GM19099 (cell line): ENCODE measurements around the gene ARHGAP33.
A peak's percentile ranks its signal among the peaks of the same experiment; 100 is the strongest.

Experiments used
- POLR2A ChIP-seq: IDR thresholded peaks from 3 replicates; pipeline ENCODE4 v1.6.1; 2011; ENCODE audit warnings: low read depth; ENCODE audit not compliant: insufficient read length; ENCODE audit errors: extremely low read depth

The ARHGAP33 gene

DNA sequence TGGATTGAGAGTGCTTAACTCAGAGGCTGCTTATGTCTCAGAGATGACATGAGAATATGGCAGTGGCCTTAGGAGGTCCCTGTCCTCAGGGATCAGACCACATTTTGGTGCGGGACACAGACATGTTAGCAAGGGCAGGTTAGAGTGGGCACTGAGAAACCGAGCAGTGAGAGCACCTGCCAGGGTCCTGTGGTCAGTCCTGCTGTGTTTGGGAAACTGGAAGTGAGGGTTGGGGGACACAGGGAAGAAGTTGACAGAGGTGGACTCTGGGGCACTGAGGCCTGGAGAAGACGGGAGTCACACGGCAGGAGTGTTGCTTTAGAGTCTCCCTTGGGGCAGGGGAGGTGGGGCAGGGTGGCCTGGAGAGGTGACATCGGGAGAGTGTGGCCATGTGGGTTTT lies 40.5 kb upstream of the ARHGAP33 start:
- no peak for TF ChIP-seq POLR2A

DNA sequence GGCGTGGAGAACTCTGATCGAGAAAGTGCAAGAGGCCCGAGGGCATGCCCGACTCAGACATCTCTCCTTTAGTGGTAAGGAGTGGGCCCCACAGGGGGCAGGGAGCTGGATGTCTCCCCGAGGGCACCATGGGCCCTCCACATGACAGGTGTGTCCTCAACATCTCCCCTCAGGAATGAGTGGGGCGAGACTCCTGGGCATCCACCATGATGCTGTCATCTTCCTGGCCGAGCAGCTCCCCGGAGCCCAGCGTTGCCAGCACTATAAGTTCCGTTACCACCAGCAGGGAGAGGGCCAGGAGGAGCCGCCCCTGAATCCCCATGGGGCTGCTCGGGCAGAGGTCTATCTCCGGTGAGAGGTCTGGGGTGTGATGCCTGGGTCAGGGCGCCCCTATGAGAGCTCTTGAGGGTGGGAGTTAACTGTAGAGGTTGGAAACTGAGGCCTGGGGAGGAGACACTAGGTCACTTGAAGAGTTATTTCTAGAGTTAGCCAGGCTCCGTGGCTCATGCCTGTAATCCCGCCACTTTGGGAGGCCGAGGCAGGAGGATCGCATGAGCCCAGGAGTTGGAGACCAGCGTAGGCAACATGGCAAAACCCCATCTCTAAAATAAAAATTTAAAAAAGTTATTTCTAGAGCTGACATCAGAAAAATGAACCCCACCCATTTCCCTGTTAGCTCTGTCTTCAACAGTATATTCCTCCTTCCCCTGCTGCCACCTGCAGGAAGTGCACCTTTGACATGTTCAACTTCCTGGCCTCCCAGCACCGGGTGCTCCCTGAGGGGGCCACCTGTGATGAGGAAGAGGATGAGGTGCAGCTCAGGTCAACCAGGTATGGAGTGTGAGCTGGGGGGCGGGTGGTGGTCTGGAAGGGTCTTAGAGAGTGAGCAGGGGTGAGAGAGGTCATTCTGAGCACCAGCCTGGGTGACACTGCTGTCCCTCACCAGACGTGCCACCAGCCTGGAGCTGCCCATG lies 38.2 kb upstream of the ARHGAP33 start:
- no peak for TF ChIP-seq POLR2A

DNA sequence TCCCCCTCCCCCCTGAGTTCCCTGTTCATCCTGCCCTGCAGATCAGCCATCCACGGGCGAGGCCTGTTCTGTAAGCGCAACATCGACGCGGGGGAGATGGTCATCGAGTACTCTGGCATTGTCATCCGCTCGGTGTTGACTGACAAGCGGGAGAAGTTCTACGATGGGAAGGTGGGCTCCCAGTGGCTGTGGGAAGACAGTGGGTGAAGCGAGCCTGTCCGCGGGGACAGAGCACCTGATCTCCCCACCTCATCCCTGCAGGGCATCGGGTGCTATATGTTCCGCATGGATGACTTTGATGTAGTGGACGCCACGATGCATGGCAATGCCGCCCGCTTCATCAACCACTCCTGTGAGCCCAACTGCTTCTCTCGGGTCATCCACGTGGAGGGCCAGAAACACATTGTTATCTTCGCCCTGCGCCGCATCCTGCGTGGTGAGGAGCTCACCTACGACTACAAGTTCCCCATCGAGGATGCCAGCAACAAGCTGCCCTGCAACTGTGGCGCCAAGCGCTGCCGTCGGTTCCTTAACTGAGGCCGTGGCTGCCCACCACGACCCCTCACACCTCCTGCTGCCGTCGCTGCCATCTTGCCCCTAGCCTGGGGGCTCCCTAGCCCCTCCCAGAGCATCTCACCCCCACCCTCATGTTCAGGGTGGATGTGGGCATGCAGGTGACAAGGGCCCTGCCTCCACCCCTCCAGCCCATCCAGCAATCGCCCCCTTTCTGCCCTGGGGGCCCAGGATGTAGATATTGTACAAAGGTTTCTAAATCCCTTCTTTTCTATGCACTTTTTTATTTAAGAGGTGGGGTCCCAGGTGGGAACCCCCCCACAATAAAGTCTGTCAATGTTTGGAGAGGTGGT lies 37.1 kb upstream of the ARHGAP33 start:
- no peak for TF ChIP-seq POLR2A

DNA sequence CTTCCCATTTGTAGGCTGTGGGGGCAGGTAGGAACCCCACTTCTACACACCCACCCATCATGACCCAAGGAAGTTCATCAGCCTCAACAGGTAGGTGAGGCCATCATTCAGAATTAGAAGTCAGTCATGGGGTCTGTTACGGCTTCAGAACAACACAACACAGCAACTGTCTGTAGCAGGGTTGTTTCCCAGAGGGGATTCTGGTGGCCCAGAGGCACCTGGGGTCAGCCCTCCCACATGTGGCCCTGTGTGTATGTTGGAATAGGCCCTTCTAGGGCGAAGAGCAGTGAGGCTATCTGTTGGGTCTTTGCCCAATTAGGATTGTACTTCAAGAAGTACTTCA lies 36.5 kb upstream of the ARHGAP33 start:
- no peak for TF ChIP-seq POLR2A

DNA sequence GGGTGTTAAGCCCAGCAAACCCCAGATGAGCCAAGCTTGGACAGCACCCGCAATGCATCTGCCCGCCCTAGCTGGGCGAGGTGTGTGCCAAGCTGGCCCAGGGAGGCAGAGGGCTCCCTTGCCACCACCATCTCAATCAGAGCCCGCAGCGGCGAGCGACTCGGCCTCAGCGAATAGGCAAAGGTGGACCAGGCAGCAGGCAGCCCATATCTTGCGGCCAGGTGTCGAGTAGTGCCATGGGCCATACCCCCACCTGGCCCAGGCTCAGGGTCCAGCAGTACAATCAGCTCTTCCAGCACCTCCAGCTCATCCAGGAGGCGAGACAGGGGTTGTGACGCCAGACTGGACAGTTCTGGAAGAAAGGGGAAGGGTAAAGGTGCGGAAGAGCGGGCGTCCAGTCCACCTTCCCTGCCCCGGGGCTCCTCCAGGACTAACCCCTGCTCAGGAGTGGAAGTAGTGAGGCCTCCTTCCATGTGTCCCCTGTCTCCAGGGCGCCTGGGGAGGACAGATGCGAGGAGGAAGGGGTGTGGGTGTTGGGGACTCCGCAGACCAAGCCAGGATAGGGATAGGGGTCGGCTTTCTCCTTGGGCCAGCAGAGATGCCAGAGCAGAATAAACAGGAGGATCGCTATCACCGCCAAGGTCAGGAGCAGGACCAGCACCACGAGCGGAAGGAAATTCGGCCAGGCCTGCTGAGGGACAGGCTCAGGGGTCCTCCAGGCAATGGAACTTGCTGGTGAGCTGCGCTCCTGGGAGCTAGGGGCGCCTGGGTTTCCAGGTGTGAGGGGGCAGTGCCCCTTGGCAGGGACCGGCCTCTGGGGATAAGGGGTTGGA lies 35.9 kb upstream of the ARHGAP33 start:
- peak; percentile 20 for TF ChIP-seq POLR2A

DNA sequence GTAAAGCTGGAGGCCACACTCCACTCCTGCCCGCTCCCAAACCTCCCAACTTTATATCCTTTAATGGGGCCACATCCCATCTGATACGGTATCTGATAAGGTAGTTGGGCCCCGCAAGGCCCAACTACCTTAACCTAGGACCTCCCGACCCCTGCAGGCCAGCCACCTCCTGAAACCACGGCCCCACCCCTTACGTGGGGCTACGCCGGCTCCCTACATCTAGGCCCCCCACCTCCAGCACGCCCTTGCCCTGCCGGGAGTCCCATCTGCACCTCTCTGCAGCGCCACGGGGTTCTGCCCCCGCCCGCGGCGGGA lies 35.3 kb upstream of the ARHGAP33 start:
- no peak for TF ChIP-seq POLR2A

DNA sequence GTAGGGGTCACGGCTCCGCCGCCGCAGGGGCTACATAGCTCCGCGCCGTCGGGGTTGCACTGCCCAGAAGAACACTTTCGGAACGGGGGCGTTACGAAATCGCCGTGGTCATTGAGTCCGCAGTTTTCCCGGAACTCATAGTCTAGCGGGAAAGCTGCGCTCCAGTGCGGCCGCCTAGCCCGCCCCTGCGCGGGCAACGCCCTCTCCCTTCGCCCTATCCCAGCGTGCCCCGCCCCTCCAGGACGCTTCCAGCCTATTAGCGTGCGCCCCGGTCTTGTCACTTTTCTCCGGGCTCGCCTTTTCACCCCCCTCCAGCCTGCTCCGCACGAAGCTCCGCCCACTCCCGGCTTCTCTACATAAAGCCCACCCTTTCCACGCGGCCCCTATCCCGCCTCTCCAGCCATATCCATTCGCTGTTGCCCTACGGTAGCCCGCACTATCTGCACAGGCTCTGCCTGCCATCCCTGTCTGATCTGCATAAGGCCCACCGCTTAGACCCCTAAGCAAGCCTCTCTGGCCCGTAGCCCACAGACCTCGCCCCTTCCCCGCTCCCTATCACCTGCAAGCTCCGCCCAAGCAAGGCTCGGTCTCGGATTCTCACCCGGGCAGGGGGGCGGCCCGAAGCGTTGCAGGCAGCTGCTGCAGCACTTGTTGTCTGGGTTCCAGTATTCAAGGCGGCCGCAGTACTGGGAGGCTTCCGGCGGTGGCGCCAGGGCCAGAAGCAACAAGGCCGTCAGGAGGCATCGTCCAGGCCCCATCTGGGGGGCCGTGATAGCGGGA lies 34.8 kb upstream of the ARHGAP33 start:
- peak; percentile 68 for TF ChIP-seq POLR2A

DNA sequence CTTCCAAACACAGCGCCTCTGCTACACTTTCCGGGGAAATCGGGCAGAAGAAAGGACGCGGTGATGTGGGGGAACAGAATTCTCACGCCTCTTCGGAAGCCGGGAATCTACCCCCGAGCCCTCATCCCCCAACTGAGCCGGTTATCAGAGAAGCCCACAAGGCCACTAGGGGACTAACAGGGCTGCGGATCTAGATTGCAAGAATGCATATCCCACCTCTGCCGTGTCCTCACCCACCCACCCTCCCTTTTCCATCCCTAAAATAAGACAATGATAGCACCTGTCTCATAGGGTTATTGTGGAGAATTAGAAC lies 34.2 kb upstream of the ARHGAP33 start:
- TF ChIP-seq POLR2A = no peak

DNA sequence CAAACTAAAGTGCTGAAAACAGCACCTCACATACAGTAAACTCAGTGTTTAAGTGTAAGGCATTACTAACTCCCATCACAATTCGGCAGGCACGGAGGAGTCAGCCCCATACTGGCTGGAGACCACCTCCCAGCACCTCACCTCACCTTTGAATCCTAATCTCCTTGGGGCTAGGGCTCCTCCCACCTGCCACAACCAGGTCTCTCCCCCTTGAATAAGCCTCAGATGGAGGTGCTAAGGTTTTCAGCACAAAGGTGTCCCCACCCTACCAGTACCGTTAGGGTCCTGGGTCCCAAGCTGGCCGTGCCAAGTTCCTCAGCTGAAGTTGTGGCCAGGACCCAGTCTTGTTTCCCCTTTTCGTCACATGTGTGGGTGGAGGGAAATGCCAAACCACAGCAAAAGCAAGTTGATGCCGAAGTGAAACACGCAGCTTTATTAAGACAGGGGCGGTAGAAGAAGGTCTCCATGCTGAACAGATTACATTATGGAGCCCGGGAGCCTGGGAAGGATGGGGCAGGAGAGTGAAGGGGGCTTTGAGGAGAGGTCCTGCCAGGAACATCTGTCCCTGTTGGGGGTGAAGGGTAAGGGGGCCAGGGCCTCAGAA lies 33.1 kb upstream of the ARHGAP33 start, which contains the start of gene IGFLR1:
IGFLR1 (minus strand) TSS at position 332 of the 604 bp plus-strand sequence. CDS start 1,272 bp downstream, outside the sequence.
- TF ChIP-seq POLR2A = peak; percentile 74

DNA sequence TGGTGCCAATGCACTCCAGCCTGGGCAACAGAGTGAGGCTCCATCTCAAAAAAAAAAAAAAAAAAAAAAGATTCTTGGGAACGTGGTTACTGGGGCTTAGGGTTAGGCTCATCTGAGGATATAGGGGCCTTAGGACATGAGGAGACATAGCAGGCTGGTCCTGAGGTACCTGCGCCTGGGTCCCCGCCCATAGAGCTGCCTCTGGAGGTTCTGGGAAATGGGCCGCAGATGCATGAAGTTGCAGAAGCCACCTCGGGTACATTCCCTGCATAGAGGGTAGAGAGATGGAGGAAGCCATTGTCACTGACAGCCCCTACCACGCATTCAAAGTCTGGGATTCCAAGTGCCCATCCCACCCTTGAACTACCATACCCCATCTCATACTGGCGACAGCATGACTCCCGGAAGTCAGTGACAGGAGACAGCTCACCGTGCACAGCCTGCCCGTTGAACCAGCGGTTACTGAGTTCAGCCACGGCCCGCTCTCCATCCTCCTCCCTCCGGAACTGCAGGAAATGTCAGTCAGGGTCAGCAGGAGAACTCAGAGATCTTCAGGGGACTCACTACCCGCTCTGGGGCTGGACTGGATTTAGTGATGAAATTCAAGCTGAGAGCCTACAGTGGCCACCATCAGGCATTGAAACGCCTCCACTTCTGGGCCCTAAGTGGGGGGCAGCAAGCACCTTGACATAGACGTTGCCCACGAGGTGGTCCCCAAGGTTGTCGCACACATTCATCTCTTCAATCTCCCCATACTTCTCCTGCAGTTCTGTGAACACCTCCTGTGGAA lies 31.5 kb upstream of the ARHGAP33 start:
- no peak for TF ChIP-seq POLR2A

DNA sequence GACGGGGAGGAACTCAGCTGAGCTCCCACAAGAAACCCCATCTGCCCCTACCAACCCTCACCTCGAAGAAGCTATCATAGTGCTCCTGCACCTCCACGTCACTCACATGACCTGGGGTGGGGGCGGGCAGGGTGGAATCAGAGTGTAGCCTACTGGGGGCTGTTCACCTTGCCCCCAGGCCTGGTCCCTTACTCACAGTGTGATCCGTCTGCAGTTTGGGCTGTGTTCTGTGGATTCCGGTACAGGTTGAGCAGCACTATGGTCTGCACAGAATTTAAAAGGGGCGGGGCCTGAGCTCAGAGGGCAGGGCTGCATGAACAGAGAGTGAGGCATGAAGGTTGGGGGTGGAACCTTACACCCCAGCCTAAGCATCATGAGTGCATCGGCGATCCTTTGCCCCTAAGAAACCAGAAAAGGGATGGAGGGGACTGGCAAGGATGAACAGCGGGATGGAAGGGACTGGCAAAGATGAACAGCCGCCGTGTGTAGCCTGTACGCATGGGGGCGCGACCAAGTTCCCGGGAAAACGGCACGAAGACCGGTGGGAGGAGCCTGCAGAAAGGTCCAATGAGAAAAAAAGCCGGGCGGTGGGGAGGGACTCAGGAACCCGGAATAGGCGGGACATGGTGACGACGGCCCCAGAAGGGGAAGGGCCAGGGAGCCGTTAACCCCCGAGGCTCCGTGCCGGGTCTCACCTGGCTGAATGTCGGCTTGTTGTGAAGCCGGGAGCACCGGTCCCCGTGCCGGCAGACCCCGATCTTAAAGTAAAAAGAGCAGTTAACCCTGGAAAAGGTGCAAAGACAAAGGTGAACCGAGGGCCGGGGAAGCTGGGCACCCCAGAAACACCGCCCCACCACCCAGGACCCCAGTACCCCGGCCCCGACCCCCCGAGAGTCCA lies 30.7 kb upstream of the ARHGAP33 start:
- TF ChIP-seq POLR2A = peak; percentile 70

DNA sequence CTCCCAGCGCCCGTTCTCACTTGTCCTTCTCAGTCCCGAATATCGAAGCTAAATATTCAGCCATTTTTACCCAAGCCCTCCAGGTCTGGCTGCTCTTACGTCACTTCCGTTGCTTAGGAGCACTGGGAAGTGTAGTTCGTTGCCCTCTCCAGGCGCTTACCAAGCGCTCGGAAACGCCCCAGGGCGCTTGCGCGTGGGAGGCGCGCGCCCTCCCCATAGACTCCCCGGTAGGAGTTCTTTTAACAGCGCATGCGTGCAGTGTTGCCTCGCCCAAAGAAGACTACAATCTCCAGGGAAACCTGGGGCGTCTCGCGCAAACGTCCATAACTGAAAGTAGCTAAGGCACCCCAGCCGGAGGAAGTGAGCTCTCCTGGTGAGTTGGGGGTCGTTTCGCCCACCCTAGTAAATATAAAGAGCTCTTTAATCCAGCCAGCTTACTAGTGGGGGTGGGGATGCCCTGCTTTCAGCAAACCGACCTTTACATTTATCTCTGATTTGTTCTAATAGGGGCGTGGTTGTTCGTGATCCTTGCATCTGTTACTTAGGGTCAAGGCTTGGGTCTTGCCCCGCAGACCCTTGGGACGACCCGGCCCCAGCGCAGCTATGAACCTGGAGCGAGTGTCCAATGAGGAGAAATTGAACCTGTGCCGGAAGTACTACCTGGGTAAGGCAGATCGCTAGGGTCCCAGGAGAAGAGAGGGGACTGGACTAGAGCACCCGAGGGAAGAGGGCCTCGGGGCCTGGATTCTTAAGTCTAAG lies 29.9 kb upstream of the ARHGAP33 start, which contains the start of the genes PSENEN and U2AF1L4:
PSENEN (plus strand) TSS at position 324 of the 759 bp plus-strand sequence; CDS start at position 604, 280 bp downstream.
U2AF1L4 (minus strand) TSS at position 91 of the 759 bp plus-strand sequence; CDS start at position 64, 27 bp downstream.
- TF ChIP-seq POLR2A = peak; percentile 65

DNA sequence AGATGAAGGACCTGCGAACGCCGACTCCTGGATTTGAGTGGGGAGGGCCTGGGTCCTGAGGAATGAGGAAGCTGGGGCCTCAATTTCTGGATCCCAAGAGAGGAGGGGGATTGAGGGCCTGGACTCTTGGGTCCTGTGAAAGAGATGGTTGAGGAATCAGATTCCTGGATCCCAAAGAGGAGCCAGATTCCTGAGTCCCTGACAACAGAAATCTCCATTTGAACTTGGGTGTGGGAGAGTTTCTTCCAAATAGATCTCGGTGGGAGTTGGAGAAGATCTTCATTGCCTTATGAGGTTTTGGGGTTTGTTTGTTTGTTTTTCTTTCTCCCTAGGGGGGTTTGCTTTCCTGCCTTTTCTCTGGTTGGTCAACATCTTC lies 29.3 kb upstream of the ARHGAP33 start:
- no peak for TF ChIP-seq POLR2A
